DOHH2 (cell line): Measurements from ENCODE around the gene EFL1.

Experiments
- H3F3A ChIP-seq: fragments of 200-600 bp; sonication (generic), shearing (Covaris generic); 2 replicates; pipeline ENCODE4 v1.6.0; 2016; ENCODE audit warnings: antibody characterized with exemption, mild to moderate bottlenecking; ENCODE audit not compliant: control insufficient read depth, insufficient read depth
- H3K27ac ChIP-seq: fragments of 200-600 bp; sonication (generic); 2 replicates; pipeline ENCODE4 v1.5.1; 2014; ENCODE audit warnings: low read depth, mild to moderate bottlenecking, low read length, moderate library complexity
- H3K27me3 ChIP-seq: fragments of 200-600 bp; sonication (generic); 2 replicates; pipeline ENCODE4 v1.6.1; 2014; ENCODE audit warnings: mild to moderate bottlenecking, low read length, mixed read lengths; ENCODE audit not compliant: control insufficient read depth
- H3K36me3 ChIP-seq: fragments of 200-600 bp; sonication (generic); 2 replicates; pipeline ENCODE4 v1.6.1; 2014; ENCODE audit warnings: mild to moderate bottlenecking, low read length, moderate library complexity, mixed read lengths; ENCODE audit not compliant: control insufficient read depth
- H3K4me1 ChIP-seq: fragments of 200-600 bp; sonication (generic); 2 replicates; pipeline ENCODE4 v1.6.1; 2014; ENCODE audit warnings: mild to moderate bottlenecking, low read length, mixed read lengths; ENCODE audit not compliant: control insufficient read depth
- H3K4me2 ChIP-seq: fragments of 200-600 bp; sonication (generic); 2 replicates; pipeline ENCODE4 v1.6.0; 2014; ENCODE audit warnings: mild to moderate bottlenecking, low read length, moderate library complexity
- H3K4me3 ChIP-seq: fragments of 200-600 bp; sonication (generic); 2 replicates; pipeline ENCODE4 v1.5.1; 2014; ENCODE audit warnings: mild to moderate bottlenecking, low read length, mixed read lengths
- H3K79me2 ChIP-seq: fragments of 200-600 bp; sonication (generic); 2 replicates; pipeline ENCODE4 v1.6.1; 2014; ENCODE audit warnings: mild to moderate bottlenecking, low read length, mixed read lengths; ENCODE audit not compliant: control insufficient read depth
- H3K9me2 ChIP-seq: fragments of 200-600 bp; sonication (generic); replicated peaks from 2 replicates; pipeline ENCODE4 v1.6.1; 2014; ENCODE audit warnings: mild to moderate bottlenecking, low read length, mixed read lengths; ENCODE audit not compliant: control insufficient read depth
- H3K9me3 ChIP-seq: fragments of 200-600 bp; sonication (generic); 2 replicates; pipeline ENCODE4 v1.6.1; 2014; ENCODE audit warnings: antibody characterized with exemption, low read length, mixed read lengths; ENCODE audit not compliant: control insufficient read depth, insufficient read depth
- H4K20me1 ChIP-seq: fragments of 200-600 bp; sonication (generic); 2 replicates; pipeline ENCODE4 v1.6.0; 2014; ENCODE audit warnings: low read depth, mild to moderate bottlenecking, antibody characterized with exemption, low read length, moderate library complexity; ENCODE audit not compliant: control insufficient read depth, insufficient read depth
- CTCF ChIP-seq: fragments of 200-600 bp; sonication (generic); IDR thresholded peaks from one replicate; pipeline ENCODE4 v1.5.1; 2014; ENCODE audit warnings: antibody characterized with exemption, mild to moderate bottlenecking, low read depth, low read length; ENCODE audit not compliant: poor library complexity, severe bottlenecking
- EZH2phosphoT487 ChIP-seq: fragments of 200-600 bp; sonication (generic); IDR thresholded peaks from 2 replicates; pipeline ENCODE4 v1.6.1; 2017; ENCODE audit warnings: borderline replicate concordance, mild to moderate bottlenecking, antibody characterized with exemption, low read length, moderate library complexity, mixed read lengths

EFL1 gene

DNA sequence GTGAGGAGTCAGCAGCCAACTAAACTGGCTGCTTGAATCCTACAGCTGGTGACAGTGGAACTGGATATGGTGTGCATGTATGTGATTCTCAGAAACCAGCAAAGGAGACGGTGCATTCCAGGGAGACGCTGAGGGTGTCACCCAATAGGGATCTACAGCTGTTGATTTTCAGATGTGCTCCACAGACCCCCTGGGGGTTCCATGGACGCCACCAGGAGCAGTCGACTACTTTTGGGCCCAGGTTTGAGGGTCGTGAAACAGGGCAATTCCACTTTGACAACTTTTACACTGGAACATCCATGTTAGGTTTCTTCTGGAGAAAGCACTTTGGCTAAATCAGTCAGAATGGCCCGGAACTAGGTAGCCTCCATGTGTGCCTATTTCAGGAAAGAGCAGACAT lies 145.2 kb downstream of the EFL1 start:
- H3K4me2 ChIP-seq = no peak overlapping the region
- no peak for TF ChIP-seq EZH2phosphoT487
- no peak for TF ChIP-seq CTCF
- H3K27ac ChIP-seq = no peak overlapping the region
- no peaks in the 10 kb centered on the region for H3K27me3 ChIP-seq
- H3K4me3 ChIP-seq = no peak overlapping the region
- H4K20me1 ChIP-seq = no peaks in the 10 kb centered on the region
- no peaks in the 10 kb centered on the region for H3K4me1 ChIP-seq
- no peaks in the 10 kb centered on the region for H3K9me2 ChIP-seq
- no peaks in the 10 kb centered on the region for H3K79me2 ChIP-seq
- H3K36me3 ChIP-seq = no peaks in the 10 kb centered on the region
- H3F3A ChIP-seq = no peaks in the 10 kb centered on the region
- no peaks in the 10 kb centered on the region for H3K9me3 ChIP-seq

DNA sequence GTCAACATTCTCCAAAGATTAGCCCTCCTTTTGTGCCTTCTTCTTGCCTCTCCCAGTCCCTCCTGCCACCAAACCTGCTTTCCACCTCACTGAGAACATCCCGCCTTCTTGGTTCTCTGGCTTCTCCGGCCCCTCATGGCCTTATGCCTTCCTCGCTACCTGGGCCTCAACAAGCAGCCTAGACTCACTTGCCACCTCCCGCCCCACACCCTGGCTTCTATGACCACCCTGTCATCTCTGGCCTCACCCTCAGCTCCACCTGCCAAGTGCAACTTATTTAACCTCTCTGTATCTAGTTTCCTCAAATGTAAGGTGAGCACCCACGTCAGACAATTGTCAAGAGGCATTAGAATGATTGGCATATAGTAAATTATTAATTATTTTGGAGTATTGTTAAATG lies 147.9 kb downstream of the EFL1 start:
- Histone ChIP-seq H3K27ac (no peak overlapping the region), H3K9me2 (no peaks in the 10 kb centered on the region), H3K79me2 (no peaks in the 10 kb centered on the region), H3F3A (no peaks in the 10 kb centered on the region), H3K4me2 (no peak overlapping the region), H3K27me3 (no peaks in the 10 kb centered on the region), H3K4me3 (no peak overlapping the region), H3K9me3 (no peaks in the 10 kb centered on the region), H3K36me3 (no peaks in the 10 kb centered on the region), H4K20me1 (no peaks in the 10 kb centered on the region), H3K4me1 (no peaks in the 10 kb centered on the region)
- TF ChIP-seq EZH2phosphoT487 (no peak), CTCF (no peak)

- Histone ChIP-seq H3K4me3 (no peak overlapping the region), H3K27me3 (no peaks in the 10 kb centered on the region), H3K9me2 (no peaks in the 10 kb centered on the region), H3K4me2 (no peak overlapping the region), H3K79me2 (no peaks in the 10 kb centered on the region), H3F3A (no peaks in the 10 kb centered on the region), H3K36me3 (no peaks in the 10 kb centered on the region), H3K4me1 (no peaks in the 10 kb centered on the region), H3K27ac (no peak overlapping the region), H4K20me1 (no peaks in the 10 kb centered on the region), H3K9me3 (no peaks in the 10 kb centered on the region)
- TF ChIP-seq EZH2phosphoT487 = no peak
- TF ChIP-seq CTCF = no peak
Observed at GRCh38 chr15:82113106-82113715, 149.3 kb downstream of the EFL1 start.

DNA sequence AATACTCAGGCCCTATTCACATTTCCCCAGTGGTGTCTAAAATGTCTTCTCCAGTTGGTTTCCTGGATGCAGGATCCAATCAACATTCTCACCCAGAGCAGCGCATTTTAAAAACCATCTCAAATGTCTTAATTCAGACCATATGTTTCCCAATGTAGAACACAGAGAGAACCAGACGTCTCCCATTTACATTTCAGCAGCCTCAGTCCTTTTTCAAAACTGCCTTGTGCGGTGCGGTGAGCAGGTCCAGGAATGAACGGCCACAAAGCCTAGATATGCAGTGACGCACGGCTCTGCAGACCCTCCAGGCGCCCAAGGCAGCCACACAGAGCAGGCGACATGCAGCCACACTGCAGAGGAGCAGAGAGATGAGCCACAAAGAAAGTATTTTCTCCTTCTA lies 150.6 kb downstream of the EFL1 start:
- Histone ChIP-seq H3F3A (no peaks in the 10 kb centered on the region), H3K4me2 (no peak overlapping the region), H3K36me3 (no peaks in the 10 kb centered on the region), H3K9me3 (no peaks in the 10 kb centered on the region), H4K20me1 (no peaks in the 10 kb centered on the region), H3K79me2 (no peaks in the 10 kb centered on the region), H3K4me1 (no peaks in the 10 kb centered on the region), H3K27me3 (no peaks in the 10 kb centered on the region), H3K4me3 (no peak overlapping the region), H3K9me2 (no peaks in the 10 kb centered on the region), H3K27ac (no peak overlapping the region)
- TF ChIP-seq EZH2phosphoT487 = no peak
- no peak for TF ChIP-seq CTCF
